AG04449 (cell line): Measurements from ENCODE around the gene SBF1.

Source experiments
- CTCF ChIA-PET: fragments of 350-600 bp; formaldehyde crosslinking; extraction: SDS; loops from one replicate; lab custom pipeline; 2021; ENCODE audit warnings: antibody characterized with exemption; lab: Yijun Ruan, JAX
- POLR2A ChIA-PET: fragments of 400-600, 350-600 bp; formaldehyde crosslinking; extraction: SDS; loops from one replicate; lab custom pipeline; 2020; ENCODE audit warnings: antibody characterized with exemption, inconsistent platforms; lab: Yijun Ruan, JAX
- DNase-seq: peaks from one replicate; pipeline ENCODE4 v3.0.0-alpha.2; 2010; ENCODE audit warnings: low read depth, low spot score
- H3K4me3 ChIP-seq: 2 replicates; pipeline ENCODE4 v1.5.1; 2011; ENCODE audit warnings: low read depth, mild to moderate bottlenecking, control low read depth, low read length
- TF ChIP-seq, protein P1 (sequence below): IDR thresholded peaks from one replicate; pipeline ENCODE4 v1.5.1; 2011; ENCODE audit warnings: mild to moderate bottlenecking, moderate library complexity, low read length, control low read depth, inconsistent platforms; ENCODE audit not compliant: insufficient read depth; ENCODE audit errors: missing control alignments

SBF1 gene

DNA sequence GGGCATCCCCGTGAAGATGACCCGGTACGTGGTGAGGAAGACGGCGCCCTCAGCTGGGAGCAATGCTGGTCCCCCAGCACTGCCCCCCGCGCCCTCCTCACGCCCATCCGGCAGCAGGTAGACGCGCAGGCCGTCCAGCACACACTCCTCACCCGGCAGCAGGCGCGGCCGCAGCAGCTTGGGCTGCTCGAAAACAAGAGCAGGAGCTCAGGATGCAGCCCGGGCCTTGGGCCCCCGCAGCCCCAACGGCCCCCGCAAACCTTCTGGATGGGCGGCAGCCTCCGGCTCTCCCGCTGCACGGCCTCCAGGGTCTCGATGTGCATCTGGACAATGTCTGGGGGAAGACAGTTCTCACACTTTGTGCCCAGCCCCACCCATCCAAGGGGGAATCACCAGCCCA is 13.3 kb downstream of the SBF1 start:
- TF ChIP-seq, protein P1, sequence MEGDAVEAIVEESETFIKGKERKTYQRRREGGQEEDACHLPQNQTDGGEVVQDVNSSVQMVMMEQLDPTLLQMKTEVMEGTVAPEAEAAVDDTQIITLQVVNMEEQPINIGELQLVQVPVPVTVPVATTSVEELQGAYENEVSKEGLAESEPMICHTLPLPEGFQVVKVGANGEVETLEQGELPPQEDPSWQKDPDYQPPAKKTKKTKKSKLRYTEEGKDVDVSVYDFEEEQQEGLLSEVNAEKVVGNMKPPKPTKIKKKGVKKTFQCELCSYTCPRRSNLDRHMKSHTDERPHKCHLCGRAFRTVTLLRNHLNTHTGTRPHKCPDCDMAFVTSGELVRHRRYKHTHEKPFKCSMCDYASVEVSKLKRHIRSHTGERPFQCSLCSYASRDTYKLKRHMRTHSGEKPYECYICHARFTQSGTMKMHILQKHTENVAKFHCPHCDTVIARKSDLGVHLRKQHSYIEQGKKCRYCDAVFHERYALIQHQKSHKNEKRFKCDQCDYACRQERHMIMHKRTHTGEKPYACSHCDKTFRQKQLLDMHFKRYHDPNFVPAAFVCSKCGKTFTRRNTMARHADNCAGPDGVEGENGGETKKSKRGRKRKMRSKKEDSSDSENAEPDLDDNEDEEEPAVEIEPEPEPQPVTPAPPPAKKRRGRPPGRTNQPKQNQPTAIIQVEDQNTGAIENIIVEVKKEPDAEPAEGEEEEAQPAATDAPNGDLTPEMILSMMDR = no peak
- CTCF ChIA-PET = interaction anchor here (1.0 to 1.3 kb wide), 2 partner anchors 11 to 159 kb away, joined by 3 read pairs; no protein-coding TSS in a partner anchor
- DNase-seq = no peak
- POLR2A ChIA-PET = no interaction called here
- H3K4me3 ChIP-seq = no peak overlapping the region

DNA sequence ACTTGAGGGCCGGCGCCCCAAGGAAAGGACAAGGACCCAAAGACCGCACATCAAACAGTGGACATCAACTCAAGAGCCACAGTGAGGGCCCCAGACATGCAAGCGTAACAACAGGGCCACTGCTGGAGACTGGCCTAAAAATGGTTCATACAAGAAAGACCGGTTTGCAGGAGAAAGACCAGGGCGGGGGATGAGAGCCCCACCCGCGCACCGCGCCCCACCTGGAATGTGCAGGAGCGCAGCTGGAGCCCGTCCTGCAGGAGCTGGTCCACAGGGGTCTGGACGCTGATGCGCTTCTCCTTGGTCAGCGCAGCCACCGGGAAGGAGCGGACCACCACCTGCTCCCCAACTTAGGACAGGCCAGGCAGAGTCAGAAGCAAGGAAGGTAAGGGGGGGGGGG is 13.9 kb downstream of the SBF1 start:
- TF ChIP-seq, protein P1 = no peak
- POLR2A ChIA-PET = no interaction called here
- no peak for DNase-seq
- CTCF ChIA-PET = interaction anchor here (1.0 kb wide), 1 partner anchor 160 kb away, joined by 3 read pairs; no protein-coding TSS in a partner anchor
- H3K4me3 ChIP-seq = no peak overlapping the region

DNA sequence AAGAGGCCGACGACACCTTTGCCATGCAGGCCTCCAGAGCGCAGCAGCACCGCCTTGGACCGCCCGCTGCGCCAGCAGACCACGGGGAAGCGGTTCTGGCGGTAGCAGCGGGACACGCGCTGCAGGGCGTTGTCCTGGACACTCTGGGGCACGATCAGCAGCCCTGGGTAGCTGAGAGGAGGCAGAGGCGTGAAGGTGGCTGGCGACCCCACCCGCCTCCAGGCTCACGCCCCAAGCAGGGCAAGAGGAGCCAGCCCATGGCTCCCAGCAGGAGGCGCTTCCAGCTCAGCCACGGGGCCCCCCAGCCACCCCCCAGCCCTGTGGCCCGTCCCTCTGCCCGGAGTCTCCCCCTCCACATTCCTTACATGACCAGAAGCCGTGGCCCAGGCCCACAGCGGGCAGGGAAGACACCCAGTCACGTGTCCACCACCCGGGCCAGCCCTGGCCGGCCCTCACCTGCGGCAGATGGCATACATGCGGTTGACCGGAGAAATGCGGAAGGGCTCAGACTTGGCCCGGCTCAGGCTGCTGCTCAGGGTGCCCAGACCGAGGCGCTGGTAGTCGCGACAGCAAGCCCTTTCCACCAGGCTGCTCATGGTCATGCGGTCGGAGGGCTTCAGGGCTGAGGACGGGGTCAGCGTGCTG is 15.2 kb downstream of the SBF1 start:
- ChIA-PET POLR2A (no interaction called here), CTCF (interaction anchor here (0.6 kb wide), 1 partner anchor 161 kb away, joined by 4 read pairs; no protein-coding TSS in a partner anchor)
- TF ChIP-seq, protein P1 = no peak
- H3K4me3 ChIP-seq = no peak overlapping the region
- DNase-seq = no peak

DNA sequence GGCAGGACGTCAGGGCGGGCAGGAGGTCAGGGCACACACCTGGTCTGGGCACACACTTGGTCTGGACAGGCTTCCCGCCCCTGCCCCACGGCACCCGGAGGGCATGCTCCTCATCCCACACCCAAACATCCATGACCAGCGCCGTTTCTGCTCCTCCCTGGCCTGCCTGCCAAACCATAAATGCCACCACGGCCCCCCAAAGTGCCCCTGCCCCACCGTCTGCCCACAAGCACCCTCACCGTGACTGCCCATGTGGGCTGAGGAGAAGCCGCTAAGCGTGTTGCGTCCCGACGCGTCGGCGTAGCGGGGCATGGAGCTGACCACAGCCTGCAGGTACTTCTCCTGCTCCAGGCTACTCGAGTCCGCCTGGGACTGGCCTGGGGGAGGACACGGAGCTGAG is 15.8 kb downstream of the SBF1 start:
- ChIA-PET POLR2A (no interaction called here), CTCF (no interaction called here)
- TF ChIP-seq, protein P1 = no peak
- H3K4me3 ChIP-seq = no peak overlapping the region
- no peak for DNase-seq

DNA sequence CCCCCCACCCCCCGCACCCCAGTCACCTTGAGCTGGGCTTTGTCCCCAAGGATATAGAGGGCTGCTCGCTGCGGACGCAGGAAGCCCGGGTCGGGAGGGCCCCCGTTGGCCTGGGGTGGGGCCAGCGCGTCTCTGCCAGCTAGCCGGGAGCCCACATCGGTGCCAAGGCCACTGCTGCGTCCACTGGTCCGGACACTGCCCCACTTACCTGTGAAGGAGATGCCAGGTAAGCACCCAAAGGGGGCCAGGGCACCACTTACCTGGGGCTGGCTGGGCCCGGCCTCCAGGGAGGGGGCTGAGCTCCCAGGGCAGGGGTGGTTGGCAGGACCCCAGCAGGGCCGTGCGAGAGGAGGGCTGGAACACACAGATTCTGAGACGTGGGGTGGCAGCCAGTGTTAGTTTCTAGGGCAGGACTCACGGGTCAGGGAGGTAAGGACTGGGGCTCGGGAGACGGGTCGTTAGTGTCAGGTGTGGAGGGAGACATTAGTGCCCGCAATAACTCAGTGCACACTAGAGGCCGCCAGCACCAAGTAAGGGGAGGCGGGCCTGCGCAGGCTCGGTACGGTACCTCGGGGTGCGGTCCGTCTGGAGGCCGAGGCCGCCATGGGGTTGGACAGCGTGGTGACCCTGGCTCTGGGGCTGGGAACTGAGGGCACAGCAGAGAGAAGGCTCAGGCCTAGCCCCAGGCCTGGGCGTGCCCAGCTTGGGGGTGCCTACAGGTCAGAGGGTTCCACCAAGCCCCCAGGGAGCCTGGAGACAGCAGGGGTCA is 18.2 kb downstream of the SBF1 start:
- POLR2A ChIA-PET = no interaction called here
- no peak for DNase-seq
- TF ChIP-seq, protein P1 = peak; percentile 20
- CTCF ChIA-PET = interaction anchor here (0.7 to 2.2 kb wide), 3 partner anchors 10 to 14 kb away, joined by 3 to 7 read pairs (median 3); no protein-coding TSS in a partner anchor
- H3K4me3 ChIP-seq = no peak overlapping the region

DNA sequence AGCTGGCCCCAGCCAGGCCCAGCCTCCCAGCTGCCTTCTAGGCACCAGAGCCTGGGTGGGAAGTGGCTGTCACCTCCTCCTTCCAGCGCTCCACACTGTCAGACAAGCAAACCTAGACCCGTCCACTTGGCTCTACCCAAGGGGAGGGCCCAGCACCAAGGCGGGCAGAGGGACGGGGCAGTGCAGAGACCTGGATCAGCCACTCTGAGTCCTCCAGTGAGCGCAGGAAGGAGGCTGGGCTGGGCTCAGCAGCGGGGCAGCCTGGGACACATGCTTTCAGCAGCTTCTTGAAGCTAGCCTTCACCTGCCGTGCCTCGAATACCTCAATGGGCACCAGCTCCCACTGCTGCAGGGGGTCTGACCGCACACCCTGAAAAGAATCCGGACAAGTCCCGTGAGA is 18.8 kb downstream of the SBF1 start:
- no peak for DNase-seq
- H3K4me3 ChIP-seq = no peak overlapping the region
- TF ChIP-seq, protein P1 = no peak
- ChIA-PET POLR2A (no interaction called here), CTCF (interaction anchor here (0.7 to 2.2 kb wide), 2 partner anchors 10 to 14 kb away, joined by 3 to 7 read pairs; no protein-coding TSS in a partner anchor)
